Panc1 (cell line): ENCODE results near the gene OPHN1. TPM values are rescaled to one million over a fixed set of nuclear protein-coding genes. Genes with fewer than 3 reads are reported as not detected.

Experiments
- ATAC-seq: fragments of 200-7000 bp; cut with Tn5 transposase; 2 replicates; pipeline ENCODE4 v1.9.1; 2020; ENCODE audit warnings: mild to moderate bottlenecking, moderate library complexity
- BruUV-seq: library from RNA; stranded (reverse); fragments of 400-500 nt; replicated peaks from 2 replicates; lab custom pipeline; 2021; lab: Mats Ljungman, UMichigan
- CTCF ChIA-PET: fragments of 300-600 bp; sonication (Branson Sonifier 250); formaldehyde crosslinking; loops from one replicate; lab custom pipeline; 2022; ENCODE audit warnings: antibody characterized with exemption; lab: Charles Lee
- POLR2A ChIA-PET: fragments of 300-600 bp; sonication (Branson Sonifier 250); formaldehyde crosslinking; loops from one replicate; lab custom pipeline; 2022; ENCODE audit warnings: antibody characterized with exemption; lab: Charles Lee
- DNase-seq: peaks from one replicate; pipeline ENCODE4 v3.0.0-alpha.2; 2010; ENCODE audit warnings: low read depth, low spot score
- H3K27ac ChIP-seq: 2 replicates; pipeline ENCODE4 v1.5.1; 2011; ENCODE audit warnings: mild to moderate bottlenecking, low read length, inconsistent platforms
- H3K27me3 ChIP-seq: fragments of 200-500 bp; sonication (Bioruptor generic); 2 replicates; pipeline ENCODE4 v1.6.0; 2014; ENCODE audit warnings: low read length, inconsistent platforms; ENCODE audit not compliant: control insufficient read depth, insufficient read depth
- H3K36me3 ChIP-seq: fragments of 200-500 bp; sonication (Bioruptor generic); 2 replicates; pipeline ENCODE4 v1.5.1; 2014; ENCODE audit warnings: inconsistent platforms, mild to moderate bottlenecking, low read length, moderate library complexity; ENCODE audit not compliant: control insufficient read depth, insufficient read depth
- H3K4me1 ChIP-seq: 2 replicates; pipeline ENCODE4 v1.5.1; 2011; ENCODE audit warnings: inconsistent platforms, mild to moderate bottlenecking, low read length, moderate library complexity; ENCODE audit not compliant: control insufficient read depth, insufficient read depth
- H3K4me3 ChIP-seq, 2 experiments: 2 replicates each; pipeline ENCODE4 v1.5.1; 2011 to 2012; ENCODE audit warnings: low read depth in 2 of 2, low read length in 2 of 2, mild to moderate bottlenecking in 2 of 2, inconsistent platforms in 1 of 2, moderate library complexity in 1 of 2
- H3K9me3 ChIP-seq: fragments of 200-500 bp; sonication (Bioruptor generic); 2 replicates; pipeline ENCODE4 v1.5.1; 2014; ENCODE audit warnings: low read depth, mild to moderate bottlenecking, inconsistent platforms, low read length, moderate library complexity; ENCODE audit not compliant: control insufficient read depth, insufficient read depth
- CTCF ChIP-seq: fragments of 450-650 bp; IDR thresholded peaks from 2 replicates; pipeline ENCODE4 v1.5.1; 2017; ENCODE audit warnings: mild to moderate bottlenecking
- POLR2AphosphoS5 ChIP-seq: IDR thresholded peaks from 2 replicates; pipeline ENCODE4 v1.6.1; 2012; ENCODE audit warnings: mild to moderate bottlenecking, low read depth, low read length, moderate library complexity
- REST ChIP-seq, 2 experiments: IDR thresholded peaks; 2 replicates each; pipeline ENCODE4 v1.6.1; 2011 to 2012; ENCODE audit warnings: low read depth in 2 of 2, control low read depth in 1 of 2, low read length in 1 of 2, mild to moderate bottlenecking in 1 of 2, moderate library complexity in 1 of 2; ENCODE audit not compliant: insufficient read depth in 1 of 2
- SIN3A ChIP-seq: IDR thresholded peaks from 2 replicates; pipeline ENCODE4 v1.6.1; 2012; ENCODE audit warnings: low read depth, mild to moderate bottlenecking, low read length, moderate library complexity, borderline replicate concordance; ENCODE audit not compliant: insufficient read depth
- TCF7L2 ChIP-seq: IDR thresholded peaks from 2 replicates; pipeline ENCODE4 v1.6.1; 2011; ENCODE audit warnings: mild to moderate bottlenecking, low read depth, low read length, inconsistent platforms
- in situ Hi-C: cut with HindIII; loops from 2 replicates; pipeline ENCODE4 v1.10.0; 2016; ENCODE audit warnings: low sequenced_read_pairs, low pct_unique_long_range_greater_than_20kb
- intact Hi-C: fragments of 100-400 bp; cut with micrococcal nuclease; formaldehyde crosslinking; loops from one replicate; pipeline ENCODE4 v1.10.0; 2022; ENCODE audit not compliant: unreplicated experiment
- total RNA-seq: library from RNA; stranded (reverse); gene quantifications from one replicate; pipeline ENCODE4 v1.2.1, GENCODE V29; 2021; ENCODE audit not compliant: unreplicated experiment

The OPHN1 gene
- total RNA-seq, 1 experiment from 2014 or later = 8.8 TPM

DNA sequence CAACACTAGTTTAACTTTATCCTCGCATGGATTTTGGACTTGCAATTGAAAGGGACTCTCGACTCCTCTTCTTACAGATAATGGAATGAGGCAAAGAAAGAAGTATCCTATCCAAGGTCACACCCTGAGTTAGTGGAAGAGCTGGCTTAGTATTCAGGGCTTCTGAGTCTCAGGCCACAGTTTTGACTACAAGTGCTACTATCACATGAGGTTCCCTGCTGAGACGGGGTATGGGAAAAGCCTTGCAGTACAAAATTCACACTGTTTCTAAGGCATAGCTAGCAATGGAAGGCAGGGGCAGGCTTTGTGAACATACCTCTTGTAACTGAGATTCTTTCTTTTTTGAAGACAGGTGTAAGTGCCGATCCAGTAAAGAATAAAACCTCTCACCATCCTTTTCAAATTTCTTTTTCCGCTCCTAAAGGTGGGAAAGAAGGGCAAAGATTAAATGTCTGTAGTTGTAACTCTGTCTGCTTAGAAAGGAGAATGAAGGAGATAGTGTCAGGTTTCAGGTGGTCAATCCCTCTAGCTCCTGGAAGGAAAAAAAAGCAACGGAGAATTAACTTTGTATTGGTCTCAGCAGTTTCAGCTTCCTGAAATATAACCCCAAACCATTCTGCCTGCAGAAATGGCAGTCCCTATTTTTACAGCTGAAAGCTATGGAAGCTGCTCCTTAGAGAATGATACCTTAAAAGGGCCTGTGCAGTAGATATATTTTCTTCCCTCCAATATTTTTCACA is 199.0 kb downstream of the OPHN1 start:
- H3K27ac ChIP-seq = no peak overlapping the region
- ChIA-PET POLR2A (no interaction called here), CTCF (no interaction called here)
- DNase-seq (no peak), ATAC-seq (no peak)
- H3K36me3 ChIP-seq = no peaks in the 10 kb centered on the region; the same call in 1 of the 2 replicates
- BruUV-seq = no TSS peak
- no peaks in the 10 kb centered on the region for H3K4me1 ChIP-seq
- no peaks in the 10 kb centered on the region for H3K9me3 ChIP-seq
- no peaks in the 10 kb centered on the region for H3K27me3 ChIP-seq
- no peak for TF ChIP-seq SIN3A
- TF ChIP-seq POLR2AphosphoS5 = no peak
- no peak for TF ChIP-seq REST (IDR thresholded peaks at IDR 0.05; ENCODE audit: insufficient read depth in 1 of 2, low read depth in 2 of 2, low read length in 1 of 2)
- no peak for TF ChIP-seq TCF7L2
- no peak for TF ChIP-seq CTCF
- intact Hi-C loops (no loop called here), in situ Hi-C loops (no loop called here)
- no peak overlapping the region for H3K4me3 ChIP-seq

GRCh38 chrX:68232206-68232605 is 201.1 kb downstream of the OPHN1 start:
- TF ChIP-seq REST (IDR thresholded peaks at IDR 0.05; ENCODE audit: insufficient read depth in 1 of 2, low read depth in 2 of 2, low read length in 1 of 2) = no peak
- TF ChIP-seq SIN3A = no peak
- TF ChIP-seq POLR2AphosphoS5 = no peak
- TF ChIP-seq TCF7L2 = no peak
- TF ChIP-seq CTCF = no peak
- intact Hi-C loops = no loop called here
- Histone ChIP-seq H3K27ac (no peak overlapping the region), H3K27me3 (no peaks in the 10 kb centered on the region), H3K4me1 (no peaks in the 10 kb centered on the region), H3K4me3 (no peak overlapping the region), H3K36me3 (no peaks in the 10 kb centered on the region; the same call in 1 of the 2 replicates), H3K9me3 (no peaks in the 10 kb centered on the region)
- ChIA-PET POLR2A (interaction anchor here (0.6 kb wide), 1 partner anchor 16 kb away, joined by 5 read pairs; no protein-coding TSS in a partner anchor), CTCF (no interaction called here)
- BruUV-seq = no TSS peak
- DNase-seq = no peak
- no peak for ATAC-seq
- in situ Hi-C loops = no loop called here
